ENCODE results near the gene SEMA5A. TPM values are rescaled to one million over a fixed set of nuclear protein-coding genes. Genes with fewer than 3 reads are reported as not detected.

SEMA5A gene
- total and polyA plus RNA-seq, 2 of the 8 experiments (the other 6 are each of a cell fraction or from before 2014, with no cell fraction given), result 5.3 to 8.9 TPM

DNA sequence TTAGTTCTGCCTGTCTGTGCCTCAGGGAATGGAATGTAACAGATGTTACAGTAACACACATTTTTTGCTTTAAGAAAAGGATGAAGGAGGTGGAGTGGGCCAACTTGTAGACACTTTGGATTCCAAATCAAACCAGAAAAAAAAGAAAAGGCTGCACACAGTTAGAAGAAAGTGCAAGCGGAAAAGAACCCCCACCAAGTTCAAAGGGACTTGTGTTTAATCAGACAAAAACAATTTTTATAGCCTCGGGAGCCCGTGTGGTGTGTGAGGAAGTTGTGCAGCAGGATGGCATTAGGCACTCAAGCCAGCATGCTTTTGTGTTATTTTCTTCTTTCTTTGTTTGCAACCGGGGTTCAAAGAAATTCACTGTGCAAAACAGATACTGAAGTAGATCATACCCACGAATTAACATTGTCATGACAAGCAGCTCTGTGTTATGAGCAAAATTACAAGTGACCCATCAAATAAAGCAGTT, 189.5 kb downstream of the SEMA5A start:
- Histone ChIP-seq H2BK120ac (replicated peaks; ENCODE audit: low read depth, low read length) (no peak overlapping the region), H3K9ac (replicated peaks in 1 of 4; ENCODE audit: extremely low read depth in 1 of 4, low read depth in 3 of 4, low read length in 3 of 4) (no peak overlapping the region), H4K20me1 (replicated peaks in 1 of 2; ENCODE audit: control insufficient read depth in 1 of 2, insufficient read depth in 2 of 2, low read length in 2 of 2) (peaks cover 0 to 1% of the 10 kb centered on the region in 2 experiments), H2BK15ac (ENCODE audit: low read length) (no peak overlapping the region), H4K5ac (ENCODE audit: insufficient read length, low read depth, low read length) (no peak overlapping the region), H3K23ac (ENCODE audit: insufficient read length) (no peak overlapping the region), H2BK12ac (ENCODE audit: low read depth, low read length) (no peak overlapping the region), H2BK5ac (ENCODE audit: low read depth, low read length) (no peak overlapping the region), H3K4me3 (ENCODE audit: extremely low read depth in 1 of 4, insufficient read depth in 2 of 4, low read depth in 3 of 4, low read length in 4 of 4) (no peak overlapping the region), H3K4me2 (ENCODE audit: insufficient read depth in 1 of 2, low read depth in 2 of 2, low read length in 2 of 2) (no peak overlapping the region), H3K14ac (ENCODE audit: insufficient read length) (no peak overlapping the region), H3K27me3 (replicated peaks in 1 of 4; ENCODE audit: control insufficient read depth in 3 of 4, extremely low read depth in 1 of 4, insufficient read depth in 3 of 4, low read length in 3 of 4) (no peaks in the 10 kb centered on the region), H3K18ac (ENCODE audit: extremely low read depth, low read length) (no peak overlapping the region), H3K4ac (replicated peaks; ENCODE audit: insufficient read length, low read depth, low read length) (no peak overlapping the region), H3K56ac (replicated peaks; ENCODE audit: insufficient read length, low read depth, low read length) (no peak overlapping the region), H3K36me3 (ENCODE audit: control insufficient read depth in 2 of 4, insufficient read depth in 4 of 4, low read length in 3 of 4) (no peaks in the 10 kb centered on the region), H3K27ac (ENCODE audit: low read depth, low read length) (no peak overlapping the region), H2BK20ac (ENCODE audit: low read length) (no peak overlapping the region), H3K79me2 (ENCODE audit: control insufficient read depth in 1 of 2, insufficient read depth in 2 of 2, low read length in 2 of 2) (no peaks in the 10 kb centered on the region), H3K23me2 (ENCODE audit: low read depth, low read length) (no peaks in the 10 kb centered on the region), H2AK5ac (ENCODE audit: low read depth, low read length) (no peak overlapping the region), H3K4me1 (replicated peaks in 1 of 4; ENCODE audit: control insufficient read depth in 3 of 4, insufficient read depth in 4 of 4, low read length in 3 of 4) (no peaks in the 10 kb centered on the region), H4K91ac (replicated peaks; ENCODE audit: insufficient read length, low read length) (no peak overlapping the region), H2AFZ (ENCODE audit: low read length) (no peak overlapping the region), H3K9me3 (ENCODE audit: insufficient read depth in 2 of 2, low read depth in 1 of 2, low read length in 1 of 2) (no peaks in the 10 kb centered on the region), H4K8ac (ENCODE audit: extremely low read depth, insufficient read depth, low read length) (no peak overlapping the region), H3K79me1 (ENCODE audit: low read depth, low read length) (no peaks in the 10 kb centered on the region)
- CTCF ChIA-PET (ENCODE audit: partially characterized antibody), result interaction anchor here (2.5 to 4.2 kb wide), 2 partner anchors 8 to 14 kb away, joined by 9 to 15 read pairs; no protein-coding TSS in a partner anchor
- POLR2A ChIA-PET (ENCODE audit: partially characterized antibody), result no interaction called here
- FAIRE-seq (no peak), DNase-seq (ENCODE audit: low read depth in 1 of 2, low spot score in 2 of 2) (no peak)
- WGBS, 2 experiments (ENCODE audit: extremely low coverage in 1 of 2, insufficient coverage in 1 of 2, insufficient read length in 1 of 2, insufficient replicate concordance in 2 of 2, low coverage in 1 of 2, low lambda C conversion rate in 2 of 2, missing lambda C conversion rate in 1 of 2), result 81% methylated on average over 5 of the region's 5 CpGs; no CpG with 5 or more reads in 1 of the 2 experiments
- TF ChIP-seq RBBP5 (IDR thresholded peaks at IDR 0.05; ENCODE audit: borderline replicate concordance, low read depth, low read length) (no peak), MAFK (IDR thresholded peaks at IDR 0.05; ENCODE audit: low read depth, low read length) (no peak), TAF1 (IDR thresholded peaks at IDR 0.05; ENCODE audit: low read depth, low read length) (no peak), KDM1A (IDR thresholded peaks at IDR 0.05; ENCODE audit: borderline replicate concordance, low read length) (no peak), TEAD4 (IDR thresholded peaks at IDR 0.05; ENCODE audit: low read depth, low read length) (no peak), JUN (IDR thresholded peaks at IDR 0.05; ENCODE audit: low read depth, low read length) (no peak), SAP30 (IDR thresholded peaks at IDR 0.05; ENCODE audit: insufficient read depth, insufficient replicate concordance, low read length) (no peak), ASH2L (IDR thresholded peaks at IDR 0.05; ENCODE audit: low read length) (no peak), TCF12 (IDR thresholded peaks at IDR 0.05; ENCODE audit: low read depth, low read length) (no peak), NRF1 (IDR thresholded peaks at IDR 0.05; ENCODE audit: low read depth, low read length) (no peak), SIRT6 (IDR thresholded peaks at IDR 0.05; ENCODE audit: low read length) (no peak), FOSL1 (IDR thresholded peaks at IDR 0.05; ENCODE audit: insufficient read depth, low read depth, low read length) (no peak), BRCA1 (IDR thresholded peaks at IDR 0.05; ENCODE audit: low read depth, low read length) (no peak), CBX5 (IDR thresholded peaks at IDR 0.05; ENCODE audit: low read depth, low read length) (no peak), SUZ12 (IDR thresholded peaks at IDR 0.05; ENCODE audit: low read length) (no peak)

Data from H1 (cell line).